Calu3 (cell line): ENCODE measurements around the gene FNBP1. TPM values are rescaled to one million over a fixed set of nuclear protein-coding genes. Genes with fewer than 3 reads are reported as not detected.

ENCODE experiments used
- BruUV-seq: library from RNA; stranded (reverse); fragments of 400-500 nt; replicated peaks from 2 replicates; lab custom pipeline; 2021; lab: Mats Ljungman, UMichigan
- CTCF ChIA-PET: fragments of 300-600 bp; sonication (Branson Sonifier 250); formaldehyde crosslinking; loops from one replicate; lab custom pipeline; 2022; ENCODE audit warnings: antibody characterized with exemption; lab: Charles Lee
- DNase-seq: peaks from one replicate; pipeline ENCODE4 v3.0.0; 2022
- H3K27ac Mint-ChIP-seq: one replicate; pipeline ENCODE4 v1.8.0; 2022; ENCODE audit warnings: mixed read lengths; ENCODE audit not compliant: unreplicated experiment
- H3K27me3 Mint-ChIP-seq: one replicate; pipeline ENCODE4 v1.8.0; 2022; ENCODE audit warnings: mixed read lengths; ENCODE audit not compliant: unreplicated experiment
- H3K36me3 Mint-ChIP-seq: one replicate; pipeline ENCODE4 v1.8.0; 2022; ENCODE audit warnings: mild to moderate bottlenecking, moderate library complexity, mixed read lengths; ENCODE audit not compliant: insufficient read depth, unreplicated experiment
- H3K4me1 Mint-ChIP-seq: one replicate; pipeline ENCODE4 v1.8.0; 2022; ENCODE audit warnings: mild to moderate bottlenecking, low read depth, mixed read lengths; ENCODE audit not compliant: unreplicated experiment
- H3K4me3 Mint-ChIP-seq: one replicate; pipeline ENCODE4 v1.8.0; 2022; ENCODE audit warnings: mild to moderate bottlenecking, low read depth, moderate library complexity, mixed read lengths; ENCODE audit not compliant: unreplicated experiment
- H3K9me3 Mint-ChIP-seq: one replicate; pipeline ENCODE4 v1.8.0; 2022; ENCODE audit warnings: low read depth, mixed read lengths; ENCODE audit not compliant: unreplicated experiment
- CTCF ChIP-seq: fragments of 200-600 bp; IDR thresholded peaks from one replicate; pipeline ENCODE4 v1.8.0; 2022; ENCODE audit warnings: antibody characterized with exemption; ENCODE audit not compliant: unreplicated experiment
- intact Hi-C: fragments of 100-400 bp; cut with micrococcal nuclease; formaldehyde crosslinking; loops from one replicate; pipeline ENCODE4 v1.10.0; 2022; ENCODE audit not compliant: unreplicated experiment
- total RNA-seq: library from RNA; stranded (reverse); gene quantifications from 2 replicates; pipeline ENCODE4 v1.2.3, GENCODE V29; 2022

Gene FNBP1
- total RNA-seq, 1 experiment from 2014 or later: 9.9 TPM

GRCh38 chr9:129889941-129890717 is 152.9 kb downstream of the FNBP1 start:
- TF ChIP-seq CTCF: no peak
- intact Hi-C loops: no loop called here
- H3K36me3 Mint-ChIP-seq: peaks cover 10% of the 10 kb centered on the region
- no peaks in the 10 kb centered on the region for H3K27me3 Mint-ChIP-seq
- BruUV-seq: no TSS peak
- DNase-seq: no peak
- H3K4me3 Mint-ChIP-seq: no peak overlapping the region
- CTCF ChIA-PET: no interaction called here
- no peaks in the 10 kb centered on the region for H3K4me1 Mint-ChIP-seq
- no peak overlapping the region for H3K27ac Mint-ChIP-seq
- H3K9me3 Mint-ChIP-seq: no peaks in the 10 kb centered on the region

- peaks cover 10% of the 10 kb centered on the region for H3K36me3 Mint-ChIP-seq
- CTCF ChIA-PET: no interaction called here
- no peaks in the 10 kb centered on the region for H3K9me3 Mint-ChIP-seq
- intact Hi-C loops: no loop called here
- H3K4me3 Mint-ChIP-seq: no peak overlapping the region
- no peak for TF ChIP-seq CTCF
- H3K4me1 Mint-ChIP-seq: peaks cover 7% of the 10 kb centered on the region
- DNase-seq: no peak
- H3K27ac Mint-ChIP-seq: no peak overlapping the region
- BruUV-seq: no TSS peak
- no peaks in the 10 kb centered on the region for H3K27me3 Mint-ChIP-seq
Observed at GRCh38 chr9:129889122-129889940, 153.7 kb downstream of the FNBP1 start.

GRCh38 chr9:129888293-129889121 is 154.5 kb downstream of the FNBP1 start:
- intact Hi-C loops: no loop called here
- TF ChIP-seq CTCF: no peak
- H3K27ac Mint-ChIP-seq: no peak overlapping the region
- no peak for DNase-seq
- no peaks in the 10 kb centered on the region for H3K9me3 Mint-ChIP-seq
- H3K4me3 Mint-ChIP-seq: no peak overlapping the region
- peaks cover 10% of the 10 kb centered on the region for H3K36me3 Mint-ChIP-seq
- H3K4me1 Mint-ChIP-seq: peaks cover 12% of the 10 kb centered on the region
- no TSS peak for BruUV-seq
- CTCF ChIA-PET: no interaction called here
- H3K27me3 Mint-ChIP-seq: no peaks in the 10 kb centered on the region
